ENCODE measurements around the gene XPO1. TPM values are rescaled to one million over a fixed set of nuclear protein-coding genes. Genes with fewer than 3 reads are reported as not detected.

The XPO1 gene
- total RNA-seq, 1 experiment from 2014 or later: 297 TPM

GRCh38 chr2:61431345-61431744 is 106.8 kb downstream of the XPO1 start:
- DNase-seq (ENCODE audit: low read depth): no peak

Other genes with a start within 250 kb of the XPO1 start
- 60.3 and 70.0 TPM in 2 replicates for gene USP34, start 67.3 kb downstream of the XPO1 start, total RNA-seq (2014; rRNA removed; shearing (Covaris generic))

Measured in RPMI7951 (cell line).